ENCODE data around the gene ORMDL1. TPM values are rescaled to one million over a fixed set of nuclear protein-coding genes. Genes with fewer than 3 reads are reported as not detected.

Gene ORMDL1
- total and polyA plus RNA-seq, 2 of the 4 experiments (the other 2 are of a cell fraction), result 35.8 to 66.8 TPM

DNA sequence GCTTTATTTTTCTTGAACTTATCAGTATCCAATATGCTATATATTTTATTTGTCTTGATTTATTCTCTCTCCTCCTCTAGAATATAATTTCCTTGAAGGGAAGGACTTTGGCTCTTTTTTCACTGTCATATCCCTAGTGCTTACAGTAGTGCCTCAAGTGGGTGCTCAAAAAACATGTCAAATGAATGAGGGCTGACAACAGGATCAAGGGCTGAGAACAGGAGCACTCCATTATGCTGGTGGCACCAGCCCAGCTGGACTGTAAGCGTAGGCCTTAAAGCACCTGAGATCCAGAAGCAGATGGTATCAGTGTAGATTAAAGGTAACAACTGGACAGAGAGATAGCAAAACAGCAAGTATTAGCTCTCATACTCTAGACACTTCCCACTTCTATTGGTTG is 46.4 kb upstream of the ORMDL1 start:
- Histone ChIP-seq H3K9me3 (ENCODE audit: control insufficient read depth, insufficient read depth, low read length) (no peaks in the 10 kb centered on the region), H2BK120ac (ENCODE audit: low read depth, low read length) (no peak overlapping the region), H3K18ac (ENCODE audit: low read depth, low read length) (no peak overlapping the region), H2BK5ac (ENCODE audit: low read depth, low read length, poor library complexity, severe bottlenecking) (no peak overlapping the region), H3K9ac (ENCODE audit: low read depth, low read length) (no peak overlapping the region), H3K9me1 (ENCODE audit: insufficient read depth, low read length) (no peaks in the 10 kb centered on the region), H3K56ac (ENCODE audit: extremely low read depth, insufficient read depth, low read length) (no peak overlapping the region), H3K4me1 (ENCODE audit: control insufficient read depth, insufficient read depth, low read length) (no peaks in the 10 kb centered on the region; the same call in 1 of the 2 replicates), H3K36me3 (ENCODE audit: control insufficient read depth, insufficient read depth, low read length) (peaks cover 3% of the 10 kb centered on the region; the same call in 1 of the 2 replicates), H2AFZ (replicated peaks; ENCODE audit: low read length, poor library complexity) (no peak overlapping the region), H3K79me1 (ENCODE audit: low read depth in 1 of 2, low read length in 2 of 2) (no peaks in the 10 kb centered on the region; a peak in 1 of 4 replicates), H4K91ac (ENCODE audit: insufficient read depth, low read depth, low read length) (no peak overlapping the region), H4K20me1 (ENCODE audit: insufficient read depth, low read length) (no peaks in the 10 kb centered on the region), H3K27ac (ENCODE audit: insufficient read depth, low read length) (no peak overlapping the region), H2AK9ac (replicated peaks; ENCODE audit: low read depth, low read length, poor library complexity) (no peak overlapping the region), H2AK5ac (ENCODE audit: low read depth, low read length) (no peak overlapping the region), H2BK15ac (ENCODE audit: low read depth, low read length) (no peak overlapping the region), H4K5ac (ENCODE audit: low read depth, low read length) (no peak overlapping the region), H4K8ac (ENCODE audit: low read depth in 2 of 2, low read length in 2 of 2) (no peak overlapping the region), H3K4ac (ENCODE audit: low read depth, low read length) (no peak overlapping the region), H3K4me2 (ENCODE audit: low read depth, low read length) (no peak overlapping the region), H3K14ac (replicated peaks; ENCODE audit: low read depth, low read length) (no peak overlapping the region), H3K4me3 (ENCODE audit: insufficient read depth, low read depth, low read length) (no peak overlapping the region), H2BK20ac (ENCODE audit: low read depth, low read length) (no peak overlapping the region), H3K23ac (ENCODE audit: low read depth, low read length) (no peak overlapping the region), H3K27me3 (ENCODE audit: control insufficient read depth, insufficient read depth, low read length) (no peaks in the 10 kb centered on the region)
- dilution Hi-C loops (cut with HindIII; ENCODE audit: low sequenced_read_pairs, unreplicated experiment), result no loop called here
- no CpG with 5 or more reads among the region's 1 CpG for WGBS, 2 experiments (ENCODE audit: extremely low coverage in 2 of 2, insufficient read length in 1 of 2)
- ATAC-seq (ENCODE audit: low read depth), result no peak
- intact Hi-C loops (cut with micrococcal nuclease), result no loop called here
- in situ Hi-C loops (cut with MboI; ENCODE audit: low sequenced_read_pairs), result no loop called here
- no peak for TF ChIP-seq MAZ (IDR thresholded peaks at IDR 0.05; ENCODE audit: borderline replicate concordance, low read depth, low read length)
- TF ChIP-seq CHD1 (IDR thresholded peaks at IDR 0.05; ENCODE audit: low read depth, low read length), result no peak
- no peak for TF ChIP-seq SMC3 (IDR thresholded peaks at IDR 0.05; ENCODE audit: low read depth, low read length)
- TF ChIP-seq, protein P1, sequence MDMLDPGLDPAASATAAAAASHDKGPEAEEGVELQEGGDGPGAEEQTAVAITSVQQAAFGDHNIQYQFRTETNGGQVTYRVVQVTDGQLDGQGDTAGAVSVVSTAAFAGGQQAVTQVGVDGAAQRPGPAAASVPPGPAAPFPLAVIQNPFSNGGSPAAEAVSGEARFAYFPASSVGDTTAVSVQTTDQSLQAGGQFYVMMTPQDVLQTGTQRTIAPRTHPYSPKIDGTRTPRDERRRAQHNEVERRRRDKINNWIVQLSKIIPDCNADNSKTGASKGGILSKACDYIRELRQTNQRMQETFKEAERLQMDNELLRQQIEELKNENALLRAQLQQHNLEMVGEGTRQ (IDR thresholded peaks at IDR 0.05; ENCODE audit: low read depth, low read length), result no peak
- no peak for TF ChIP-seq RCOR1 (IDR thresholded peaks at IDR 0.05; ENCODE audit: insufficient replicate concordance, low read length)
- no peak for TF ChIP-seq RAD21 (IDR thresholded peaks at IDR 0.05; ENCODE audit: low read length)
- TF ChIP-seq CEBPB (IDR thresholded peaks at IDR 0.05; ENCODE audit: low read depth, low read length), result no peak
- no peak for TF ChIP-seq NFE2L2 (IDR thresholded peaks at IDR 0.05; ENCODE audit: low read depth, low read length)
- no peak for TF ChIP-seq MXI1 (IDR thresholded peaks at IDR 0.05; ENCODE audit: borderline replicate concordance, low read depth, low read length)
- TF ChIP-seq, protein P2, sequence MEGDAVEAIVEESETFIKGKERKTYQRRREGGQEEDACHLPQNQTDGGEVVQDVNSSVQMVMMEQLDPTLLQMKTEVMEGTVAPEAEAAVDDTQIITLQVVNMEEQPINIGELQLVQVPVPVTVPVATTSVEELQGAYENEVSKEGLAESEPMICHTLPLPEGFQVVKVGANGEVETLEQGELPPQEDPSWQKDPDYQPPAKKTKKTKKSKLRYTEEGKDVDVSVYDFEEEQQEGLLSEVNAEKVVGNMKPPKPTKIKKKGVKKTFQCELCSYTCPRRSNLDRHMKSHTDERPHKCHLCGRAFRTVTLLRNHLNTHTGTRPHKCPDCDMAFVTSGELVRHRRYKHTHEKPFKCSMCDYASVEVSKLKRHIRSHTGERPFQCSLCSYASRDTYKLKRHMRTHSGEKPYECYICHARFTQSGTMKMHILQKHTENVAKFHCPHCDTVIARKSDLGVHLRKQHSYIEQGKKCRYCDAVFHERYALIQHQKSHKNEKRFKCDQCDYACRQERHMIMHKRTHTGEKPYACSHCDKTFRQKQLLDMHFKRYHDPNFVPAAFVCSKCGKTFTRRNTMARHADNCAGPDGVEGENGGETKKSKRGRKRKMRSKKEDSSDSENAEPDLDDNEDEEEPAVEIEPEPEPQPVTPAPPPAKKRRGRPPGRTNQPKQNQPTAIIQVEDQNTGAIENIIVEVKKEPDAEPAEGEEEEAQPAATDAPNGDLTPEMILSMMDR (conservative IDR thresholded peaks at IDR 0.05; ENCODE audit: low read depth, low read length), result no peak
- no peak for TF ChIP-seq RFX5 (IDR thresholded peaks at IDR 0.05; ENCODE audit: low read depth, low read length)
- TF ChIP-seq FOS (IDR thresholded peaks at IDR 0.05; ENCODE audit: low read depth, low read length), result no peak
- no peak for TF ChIP-seq BHLHE40 (IDR thresholded peaks at IDR 0.05; ENCODE audit: low read depth, low read length)
- no peak for TF ChIP-seq MAFK (IDR thresholded peaks at IDR 0.05; ENCODE audit: low read depth, low read length)
- TF ChIP-seq POLR2A (IDR thresholded peaks at IDR 0.05; ENCODE audit: low read depth, low read length), result no peak
- TF ChIP-seq, protein P3, sequence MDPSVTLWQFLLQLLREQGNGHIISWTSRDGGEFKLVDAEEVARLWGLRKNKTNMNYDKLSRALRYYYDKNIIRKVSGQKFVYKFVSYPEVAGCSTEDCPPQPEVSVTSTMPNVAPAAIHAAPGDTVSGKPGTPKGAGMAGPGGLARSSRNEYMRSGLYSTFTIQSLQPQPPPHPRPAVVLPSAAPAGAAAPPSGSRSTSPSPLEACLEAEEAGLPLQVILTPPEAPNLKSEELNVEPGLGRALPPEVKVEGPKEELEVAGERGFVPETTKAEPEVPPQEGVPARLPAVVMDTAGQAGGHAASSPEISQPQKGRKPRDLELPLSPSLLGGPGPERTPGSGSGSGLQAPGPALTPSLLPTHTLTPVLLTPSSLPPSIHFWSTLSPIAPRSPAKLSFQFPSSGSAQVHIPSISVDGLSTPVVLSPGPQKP (IDR thresholded peaks at IDR 0.05; ENCODE audit: borderline replicate concordance, low read depth, low read length), result no peak
- ChIA-PET POLR2A (ENCODE audit: unreplicated experiment) (no interaction called here), CTCF (no interaction called here)
- no TSS peak for BruUV-seq (replicated peaks)
- no peak for DNase-seq

All from IMR-90 (cell line).